VCaP (cell line): ENCODE results near the gene TMEM165.

Source experiments
- H3K27ac ChIP-seq: fragments of 450-650 bp; 2 replicates; pipeline ENCODE4 v1.5.1; 2017
- TF ChIP-seq, protein P1 (sequence below): fragments of 450-650 bp; conservative IDR thresholded peaks from 2 replicates; pipeline ENCODE4 v1.5.1; 2017; ENCODE audit warnings: mild to moderate bottlenecking, moderate library complexity

The TMEM165 gene

DNA sequence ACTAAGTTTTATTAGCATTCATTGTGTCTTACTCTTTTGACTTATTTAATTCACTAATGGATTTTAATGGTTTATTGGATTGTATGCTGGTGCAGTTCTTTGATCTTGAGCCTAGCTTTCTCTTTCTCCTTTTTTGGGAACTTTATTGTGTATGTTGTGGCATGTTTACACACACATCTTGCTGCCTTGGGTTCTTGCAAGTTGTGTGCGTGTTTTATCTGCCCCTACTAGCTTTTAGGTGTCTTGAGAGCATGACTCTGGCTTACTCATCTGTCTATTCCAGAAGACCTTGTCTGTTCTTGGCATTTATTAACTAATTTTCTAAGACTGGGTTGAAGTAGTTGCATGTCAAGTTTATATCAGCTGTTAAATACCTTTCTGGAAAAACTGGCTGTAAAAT, 2.7 kb downstream of the TMEM165 start:
- H3K27ac ChIP-seq = peak overlapping the region; percentile 91
- TF ChIP-seq, protein P1, sequence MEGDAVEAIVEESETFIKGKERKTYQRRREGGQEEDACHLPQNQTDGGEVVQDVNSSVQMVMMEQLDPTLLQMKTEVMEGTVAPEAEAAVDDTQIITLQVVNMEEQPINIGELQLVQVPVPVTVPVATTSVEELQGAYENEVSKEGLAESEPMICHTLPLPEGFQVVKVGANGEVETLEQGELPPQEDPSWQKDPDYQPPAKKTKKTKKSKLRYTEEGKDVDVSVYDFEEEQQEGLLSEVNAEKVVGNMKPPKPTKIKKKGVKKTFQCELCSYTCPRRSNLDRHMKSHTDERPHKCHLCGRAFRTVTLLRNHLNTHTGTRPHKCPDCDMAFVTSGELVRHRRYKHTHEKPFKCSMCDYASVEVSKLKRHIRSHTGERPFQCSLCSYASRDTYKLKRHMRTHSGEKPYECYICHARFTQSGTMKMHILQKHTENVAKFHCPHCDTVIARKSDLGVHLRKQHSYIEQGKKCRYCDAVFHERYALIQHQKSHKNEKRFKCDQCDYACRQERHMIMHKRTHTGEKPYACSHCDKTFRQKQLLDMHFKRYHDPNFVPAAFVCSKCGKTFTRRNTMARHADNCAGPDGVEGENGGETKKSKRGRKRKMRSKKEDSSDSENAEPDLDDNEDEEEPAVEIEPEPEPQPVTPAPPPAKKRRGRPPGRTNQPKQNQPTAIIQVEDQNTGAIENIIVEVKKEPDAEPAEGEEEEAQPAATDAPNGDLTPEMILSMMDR = no peak

DNA sequence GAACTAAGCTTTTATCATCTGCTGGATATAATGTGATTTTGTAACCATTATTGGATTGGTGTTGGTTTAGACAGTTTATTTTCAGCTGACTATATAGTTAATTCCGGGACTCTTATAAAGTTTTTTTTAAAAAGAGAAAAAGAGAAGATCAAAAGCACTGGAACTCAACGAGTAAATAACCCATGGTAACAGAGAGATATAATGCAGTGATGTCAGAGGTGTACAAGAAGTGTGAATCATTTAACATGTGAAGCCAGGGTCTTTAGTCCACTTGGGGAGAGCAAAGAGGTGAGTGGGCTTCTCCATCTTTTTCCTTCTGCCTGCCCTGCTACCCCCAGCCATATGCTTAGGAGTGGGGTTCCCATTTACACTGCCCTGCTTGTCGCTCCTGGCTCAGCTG, 3.2 kb downstream of the TMEM165 start:
- peak overlapping the region; percentile 91 for H3K27ac ChIP-seq
- TF ChIP-seq, protein P1 = no peak

DNA sequence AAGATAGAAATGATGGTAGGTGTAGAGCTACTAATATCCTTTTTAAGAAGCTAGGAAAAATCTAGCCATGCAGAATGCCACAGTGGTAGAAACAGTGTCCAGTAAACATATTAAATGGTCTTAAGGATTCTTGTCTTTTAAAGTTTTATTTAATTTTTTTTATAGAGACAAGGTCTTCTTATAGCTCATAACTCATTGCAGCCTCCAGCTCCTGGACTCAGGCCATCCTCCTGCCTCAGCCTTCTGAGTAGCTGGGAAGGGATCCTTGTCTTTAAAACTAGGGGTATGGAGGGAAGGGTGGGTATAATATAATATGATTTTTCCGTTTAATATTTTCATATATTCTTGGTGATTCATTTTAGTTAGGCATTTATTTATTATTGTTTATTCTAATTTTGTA, 3.8 kb downstream of the TMEM165 start:
- TF ChIP-seq, protein P1 = no peak
- peak overlapping the region; percentile 91 for H3K27ac ChIP-seq

DNA sequence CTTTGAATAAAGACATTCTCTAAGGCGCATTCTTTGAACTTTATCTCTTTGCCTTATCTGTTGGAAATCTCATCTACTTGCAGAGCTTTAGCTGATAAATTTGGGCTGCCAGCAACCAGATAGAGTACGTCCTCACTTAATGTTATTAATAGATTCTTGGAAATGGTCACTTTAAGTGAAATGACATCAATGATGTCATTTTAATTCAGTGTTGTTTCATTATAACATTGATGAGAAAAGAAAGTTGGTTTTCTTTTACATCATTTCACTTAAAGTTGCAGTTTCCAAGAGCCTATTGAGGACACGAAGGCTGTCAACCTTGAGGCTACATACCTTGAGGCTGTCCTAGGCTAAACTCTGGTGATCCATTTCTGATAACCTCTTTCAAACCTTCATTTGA, 9.3 kb downstream of the TMEM165 start:
- TF ChIP-seq, protein P1 = no peak

DNA sequence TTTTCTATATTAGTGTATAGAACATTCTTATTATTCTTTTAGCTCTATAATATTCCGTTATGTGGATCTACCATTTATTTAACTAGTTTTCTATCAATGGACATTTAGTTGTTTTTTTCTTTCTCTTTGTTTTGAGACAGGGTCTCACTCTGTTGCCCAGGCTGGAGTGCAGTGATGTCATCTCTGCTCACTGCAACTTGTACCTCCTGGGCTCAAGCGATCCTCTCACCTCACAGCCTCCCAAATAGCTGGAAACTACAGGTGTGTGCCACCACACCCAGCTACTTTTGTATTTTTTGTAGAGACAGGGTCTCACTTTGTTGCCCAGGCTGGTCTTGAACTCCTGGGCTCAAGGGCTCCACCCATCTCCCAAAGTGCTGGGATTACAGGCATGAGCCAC, 10.8 kb downstream of the TMEM165 start:
- TF ChIP-seq, protein P1 = no peak
- no peak overlapping the region for H3K27ac ChIP-seq

More for the DNA sequence above, 9.3 kb downstream of the TMEM165 start:
- H3K27ac ChIP-seq = no peak overlapping the region

DNA sequence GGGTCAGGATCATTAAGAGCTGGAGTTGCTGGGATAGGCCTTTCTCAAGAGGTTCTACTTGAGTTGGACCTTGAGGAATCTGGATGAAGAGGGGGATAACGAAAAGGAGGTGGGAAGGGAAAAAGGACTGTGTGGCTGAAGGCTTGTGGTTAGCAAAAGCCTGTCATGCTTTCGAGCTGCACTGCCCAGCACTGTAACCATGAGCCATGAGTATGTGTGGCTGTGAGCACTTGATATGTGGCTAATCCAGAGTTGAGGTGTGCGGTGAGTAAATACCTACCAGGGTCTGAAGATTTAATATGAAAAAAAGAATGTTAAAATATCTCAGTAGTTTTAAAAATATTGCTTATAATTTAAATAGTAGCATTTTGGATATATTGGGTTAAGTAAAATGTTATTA, 11.4 kb downstream of the TMEM165 start:
- no peak overlapping the region for H3K27ac ChIP-seq
- TF ChIP-seq, protein P1 = no peak

DNA sequence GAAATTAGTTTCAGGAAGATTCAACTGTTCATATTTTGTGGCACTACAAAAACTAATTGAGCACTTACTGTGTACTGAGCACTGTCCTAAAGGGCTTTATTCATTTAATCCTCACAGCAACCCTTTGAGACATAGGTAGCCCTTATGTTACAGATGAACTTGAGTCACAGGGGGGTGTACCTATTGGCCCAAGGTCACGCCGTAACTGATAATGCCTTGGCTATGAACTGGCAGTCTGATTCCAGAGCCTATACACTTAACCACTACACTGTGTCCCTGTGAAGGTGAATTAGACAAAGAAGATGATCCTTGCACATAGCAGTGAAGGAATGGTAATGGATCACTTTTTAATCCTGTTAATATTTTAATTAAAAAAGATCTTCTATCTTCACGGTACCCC, 12.0 kb downstream of the TMEM165 start:
- TF ChIP-seq, protein P1 = no peak
- no peak overlapping the region for H3K27ac ChIP-seq
